ENCODE results near the gene KLHL22.
"Not testable (repeated sequence)": the region's sequence is repeated elsewhere in the genome, so short reads cannot be mapped to it uniquely, and the experiment has no call there.

The KLHL22 gene

GRCh38 chr22:20466659-20467379 lies 28.8 kb downstream of the KLHL22 start:
- no peak for FAIRE-seq

GRCh38 chr22:20465759-20466077 lies 29.9 kb downstream of the KLHL22 start:
- FAIRE-seq, result no peak

GRCh38 chr22:20464912-20465758 lies 30.5 kb downstream of the KLHL22 start:
- FAIRE-seq, result no peak

- no peak for FAIRE-seq
These were observed 31.4 kb downstream of the KLHL22 start for GRCh38 chr22:20464096-20464614.

- FAIRE-seq, result no peak
These were observed 32.1 kb downstream of the KLHL22 start for GRCh38 chr22:20463324-20464095.

GRCh38 chr22:20459862-20460261 lies 35.7 kb downstream of the KLHL22 start:
- FAIRE-seq, result no peak

- no peak for FAIRE-seq
These were observed 36.4 kb downstream of the KLHL22 start for GRCh38 chr22:20459152-20459542.

GRCh38 chr22:20458530-20459151 lies 37.0 kb downstream of the KLHL22 start:
- FAIRE-seq, result no peak

- no peak for FAIRE-seq
These were observed 37.9 kb downstream of the KLHL22 start for GRCh38 chr22:20457506-20458240.

- no peak for FAIRE-seq
These were observed 38.9 kb downstream of the KLHL22 start for GRCh38 chr22:20456722-20457076.

- FAIRE-seq, result no peak
These were observed 39.4 kb downstream of the KLHL22 start for GRCh38 chr22:20456064-20456721.

GRCh38 chr22:20455709-20456063 lies 39.9 kb downstream of the KLHL22 start:
- FAIRE-seq, result no peak

GRCh38 chr22:20453222-20453621 lies 42.4 kb downstream of the KLHL22 start:
- FAIRE-seq, result no peak

- FAIRE-seq, result no peak
These were observed 43.7 kb downstream of the KLHL22 start for GRCh38 chr22:20451920-20452319.

- not testable (repeated sequence) for FAIRE-seq
These were observed 44.3 kb downstream of the KLHL22 start for GRCh38 chr22:20451129-20451778.

GRCh38 chr22:20450551-20450906 lies 45.1 kb downstream of the KLHL22 start:
- no peak for FAIRE-seq

- FAIRE-seq, result no peak
These were observed 45.6 kb downstream of the KLHL22 start for GRCh38 chr22:20449819-20450550.

GRCh38 chr22:20448630-20449029 lies 47.0 kb downstream of the KLHL22 start:
- no peak for FAIRE-seq

GRCh38 chr22:20446383-20446970 lies 49.1 kb downstream of the KLHL22 start:
- FAIRE-seq, result no peak

GRCh38 chr22:20444325-20444724 lies 51.3 kb downstream of the KLHL22 start:
- no peak for FAIRE-seq
